Stimulated activated naive CD4-positive, alpha-beta T cell treated with Interleukin-2 at 50 U/mL for 16 hours (primary cell): ENCODE measurements around the gene ATP6V1B1.

Source experiments
- DNase-seq: peaks from one replicate; lab custom pipeline; 2025; lab: John Stamatoyannopoulos, UW

Gene ATP6V1B1

DNA sequence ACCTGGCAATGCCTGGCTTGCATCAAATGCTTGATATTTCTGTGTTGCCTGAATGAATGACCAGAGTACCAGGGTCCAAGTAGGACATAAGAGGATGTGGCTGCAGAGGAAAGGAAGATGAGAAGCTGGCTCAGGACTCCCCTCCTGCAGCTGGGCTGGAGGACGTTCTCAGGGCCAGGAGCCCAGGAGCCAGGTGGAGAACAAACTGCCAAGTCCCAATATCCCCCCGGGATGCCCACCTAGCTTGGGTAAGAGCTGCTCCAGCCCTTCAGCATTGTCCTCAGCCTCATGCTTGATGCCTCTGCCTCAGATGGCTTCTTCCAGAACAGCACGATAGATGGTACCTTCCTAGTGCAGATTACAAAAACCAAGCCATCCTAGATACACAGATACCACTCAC is 8.6 kb upstream of the ATP6V1B1 start:
- DNase-seq, result no peak

DNA sequence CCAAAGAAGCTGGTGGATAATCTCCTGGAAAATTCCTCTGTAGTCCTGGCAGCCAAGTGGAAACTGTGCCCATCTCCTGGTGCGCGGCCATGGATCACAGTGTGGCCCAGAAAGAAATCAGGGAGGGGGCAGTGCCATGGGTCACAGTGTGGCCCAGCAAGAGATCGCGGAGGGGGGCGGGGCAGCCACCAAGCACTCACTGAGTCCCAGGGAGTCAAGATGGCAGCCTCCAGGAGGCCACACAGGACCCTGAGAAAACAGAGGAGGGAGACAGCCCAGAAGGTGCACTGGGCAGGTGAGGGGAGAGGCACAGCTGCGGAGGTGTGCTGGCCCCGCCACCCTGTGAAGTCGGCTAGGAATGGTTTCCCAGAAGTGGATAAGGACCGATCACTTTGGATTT is 8.1 kb upstream of the ATP6V1B1 start:
- DNase-seq, result no peak

DNA sequence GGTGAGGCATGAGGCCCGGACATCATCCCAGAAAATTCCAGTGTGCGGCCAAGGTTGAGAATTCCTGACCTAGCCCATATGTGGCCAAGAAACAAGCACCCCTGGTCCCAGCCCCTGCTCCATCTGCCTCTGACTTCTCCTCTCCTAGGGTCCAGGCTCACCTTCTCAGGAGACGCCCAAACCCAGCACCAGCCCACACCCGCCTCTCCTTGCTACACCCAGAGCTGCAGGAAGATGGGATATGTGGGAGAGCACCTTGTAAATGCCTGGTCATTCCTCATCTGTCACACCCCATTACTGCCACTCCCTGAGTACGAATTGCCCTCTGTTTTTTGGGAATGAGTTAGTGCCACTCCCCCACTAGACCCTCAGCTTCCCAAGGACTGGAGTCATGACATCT is 7.3 kb upstream of the ATP6V1B1 start:
- DNase-seq, result no peak

DNA sequence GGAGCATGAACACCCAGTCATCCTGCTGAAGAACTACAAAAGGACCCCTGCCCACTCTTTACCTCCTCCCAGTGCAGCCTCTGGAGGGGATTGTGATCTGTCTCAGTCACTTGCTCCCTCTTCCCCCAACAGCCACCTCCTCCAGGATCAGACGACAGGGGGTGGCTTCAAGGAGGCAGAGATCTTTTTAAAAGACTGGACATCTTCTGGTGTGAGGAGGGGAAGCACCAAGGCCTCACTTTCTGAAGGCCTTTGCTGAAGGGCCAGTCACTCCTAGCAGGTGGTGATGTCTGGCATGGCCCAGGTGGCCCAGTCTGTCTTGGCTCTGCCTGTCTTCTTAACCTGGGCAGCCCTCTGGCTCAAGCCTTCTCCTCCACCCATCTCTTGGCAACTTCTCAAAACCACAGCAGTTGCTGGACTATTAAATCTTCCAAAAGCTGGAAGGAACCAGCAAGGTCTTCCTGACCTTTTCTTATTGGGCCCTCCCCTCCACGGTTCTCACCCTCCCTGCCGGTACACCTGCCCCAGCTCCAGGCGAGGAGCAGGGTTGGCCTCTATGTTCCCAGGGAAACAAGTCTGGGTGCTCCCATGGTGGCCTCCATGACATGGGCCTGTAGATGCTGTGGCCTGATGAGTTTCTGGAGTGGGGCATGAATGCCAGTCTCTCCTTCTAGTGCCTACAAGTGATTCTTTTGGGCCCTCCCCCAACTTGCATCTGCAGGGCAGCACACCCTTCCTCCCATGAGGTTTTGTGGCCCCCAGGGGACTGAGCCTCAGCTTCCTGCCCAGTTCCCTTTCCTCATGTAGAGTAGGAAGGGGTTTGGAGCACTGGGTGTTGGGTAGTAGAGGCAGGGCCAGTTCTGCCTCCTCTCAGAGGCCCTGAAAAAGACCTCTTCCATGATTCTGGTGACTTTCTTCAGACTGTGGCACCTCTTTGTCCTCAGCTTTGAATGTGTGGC is 5.0 kb upstream of the ATP6V1B1 start:
- DNase-seq, result no peak

DNA sequence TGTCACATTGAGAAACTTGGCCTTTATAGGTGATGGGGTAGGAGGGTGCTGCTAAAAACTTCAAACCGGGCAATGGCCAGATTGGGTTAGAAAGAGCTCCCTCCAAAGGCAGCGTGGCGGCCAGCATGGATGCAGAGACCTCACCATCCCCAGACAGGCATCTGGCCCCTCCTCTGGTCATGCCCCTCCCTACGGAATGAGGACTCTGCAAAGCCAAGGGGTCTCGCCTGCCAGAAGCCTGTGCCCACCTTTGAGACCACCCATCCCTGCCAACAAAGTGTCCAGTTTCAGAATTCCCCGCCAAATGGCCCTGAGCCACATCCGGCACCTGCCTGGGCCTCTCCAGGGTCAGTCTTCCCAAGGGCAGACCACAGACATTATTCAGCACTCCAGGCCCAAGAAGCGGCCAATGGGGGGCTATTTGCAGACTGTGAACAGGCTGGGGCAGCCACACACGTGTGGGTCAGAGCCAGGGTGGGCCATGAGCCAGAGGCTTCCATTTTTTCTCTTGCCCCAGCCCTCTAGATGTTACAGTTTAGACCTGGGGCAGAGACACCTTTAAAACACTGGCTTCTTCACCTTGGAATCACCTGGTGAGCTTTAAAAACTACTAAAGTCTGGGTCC is 4.2 kb upstream of the ATP6V1B1 start:
- DNase-seq, result no peak

DNA sequence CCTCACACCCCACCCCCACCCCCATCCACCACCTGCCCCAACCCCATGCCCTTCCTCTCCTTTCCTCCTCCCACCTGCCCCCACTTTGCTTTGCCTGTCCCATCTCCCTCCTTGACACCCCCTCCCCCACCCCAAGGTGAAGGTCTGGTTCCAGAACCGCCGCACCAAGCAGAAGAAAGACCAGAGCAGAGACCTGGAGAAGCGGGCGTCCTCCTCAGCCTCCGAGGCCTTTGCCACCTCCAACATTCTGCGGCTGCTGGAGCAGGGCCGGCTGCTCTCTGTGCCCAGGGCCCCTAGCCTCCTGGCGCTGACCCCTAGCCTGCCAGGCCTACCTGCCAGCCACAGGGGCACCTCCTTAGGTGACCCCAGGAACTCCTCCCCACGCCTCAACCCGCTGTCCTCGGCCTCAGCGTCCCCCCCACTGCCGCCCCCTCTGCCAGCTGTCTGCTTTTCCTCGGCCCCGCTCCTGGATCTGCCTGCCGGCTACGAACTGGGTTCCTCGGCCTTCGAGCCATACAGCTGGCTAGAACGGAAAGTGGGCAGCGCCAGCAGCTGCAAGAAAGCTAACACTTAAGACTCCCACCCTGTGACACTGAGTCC is 3.0 kb upstream of the ATP6V1B1 start:
- no peak for DNase-seq

DNA sequence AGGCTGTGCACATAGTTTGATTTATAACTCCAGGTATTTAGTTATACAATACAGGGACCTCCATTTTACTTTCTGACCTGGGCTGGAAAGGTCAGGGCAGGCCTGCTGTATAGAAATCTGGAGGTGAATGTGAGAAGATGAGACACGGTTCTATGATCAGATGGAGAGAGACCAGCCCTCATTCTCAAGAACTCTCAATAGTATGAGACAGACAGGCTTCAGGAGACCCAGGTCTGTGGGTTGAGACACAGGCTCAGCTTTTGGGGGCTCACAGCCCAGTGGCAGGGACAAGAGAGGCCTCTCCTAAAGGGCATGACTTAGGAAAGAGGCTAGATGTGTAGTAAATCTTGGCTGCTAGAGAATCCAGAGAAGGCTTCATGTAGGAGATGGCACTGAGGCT is 719 bp upstream of the ATP6V1B1 start:
- no peak for DNase-seq

DNA sequence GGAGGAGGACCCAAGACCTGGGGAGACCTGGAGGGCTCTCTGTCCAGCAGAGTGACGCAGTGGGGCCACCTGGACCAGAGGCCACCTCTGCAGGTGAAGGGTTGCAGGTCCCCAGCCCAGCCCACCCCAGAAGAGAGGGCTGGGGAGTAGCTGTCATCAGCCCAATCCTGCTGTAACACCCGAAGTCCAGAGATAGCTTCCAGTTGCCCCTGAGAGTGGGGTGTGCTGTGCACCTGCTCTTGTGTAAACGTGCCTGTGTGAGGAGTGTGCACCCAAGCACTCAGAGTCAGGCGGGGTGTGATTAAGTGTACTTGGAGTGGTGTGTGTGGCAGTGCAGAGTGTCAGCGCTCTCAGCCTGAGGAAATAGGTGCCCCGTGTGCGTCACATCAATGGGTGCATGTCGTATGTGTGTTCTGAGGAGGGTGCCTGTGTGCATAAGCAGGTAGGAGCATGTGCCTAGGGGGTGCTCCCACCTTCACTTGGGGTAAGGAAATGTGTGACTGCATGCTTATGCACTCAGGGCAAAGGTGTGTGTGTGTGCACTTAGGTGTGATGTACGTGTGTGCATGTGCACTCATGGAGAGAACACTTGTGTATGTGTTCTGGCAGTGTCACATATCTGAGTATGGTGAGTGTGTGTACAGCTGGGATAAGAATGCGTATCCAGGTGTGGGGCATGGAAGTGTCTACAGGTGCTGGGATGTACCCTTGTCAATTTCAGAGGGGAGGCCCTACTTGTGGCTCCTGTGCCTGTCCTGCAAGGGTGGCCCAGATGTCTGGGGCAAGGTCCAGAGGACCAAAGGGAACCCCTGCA is 672 bp downstream of the ATP6V1B1 start:
- DNase-seq, result no peak

DNA sequence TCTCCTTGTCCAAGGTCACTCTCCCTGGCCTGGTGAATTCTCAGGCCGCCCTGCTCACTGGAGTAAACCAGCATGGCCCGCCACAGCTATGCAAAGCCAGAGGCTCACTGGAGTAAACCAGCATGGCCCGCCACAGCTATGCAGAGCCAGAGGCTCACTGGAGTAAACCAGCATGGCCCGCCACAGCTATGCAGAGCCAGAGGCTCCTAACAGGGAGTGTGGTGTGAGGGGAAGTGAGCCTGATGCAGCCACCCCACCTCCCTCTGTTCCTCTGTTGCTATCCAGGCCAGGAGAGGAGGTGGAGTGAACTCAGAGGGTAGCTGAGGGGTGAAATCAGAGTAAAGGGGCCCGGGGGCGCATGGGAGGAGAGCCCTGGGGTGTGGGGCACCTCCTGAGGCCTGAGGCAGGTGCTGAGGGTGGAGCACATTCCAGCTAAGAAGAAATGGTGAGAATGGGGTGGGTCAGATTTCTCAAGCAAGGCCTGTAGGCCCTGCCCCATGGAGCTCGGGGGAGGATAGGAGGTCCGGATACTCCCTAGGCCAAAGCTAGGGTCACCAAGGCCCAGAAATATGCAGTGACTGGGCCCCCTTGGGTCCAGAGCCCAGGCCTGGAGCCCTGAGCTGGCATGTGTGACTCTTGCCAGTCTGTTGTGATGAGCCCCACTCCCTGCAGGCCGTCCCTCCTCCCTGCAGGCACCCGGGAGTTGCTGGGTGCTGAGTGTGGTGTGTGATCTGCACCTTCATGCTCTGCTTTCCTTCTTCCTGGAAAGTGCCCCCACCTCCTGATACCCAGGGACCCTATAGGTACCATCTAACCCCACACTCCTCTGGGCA is 1.5 kb downstream of the ATP6V1B1 start:
- no peak for DNase-seq

DNA sequence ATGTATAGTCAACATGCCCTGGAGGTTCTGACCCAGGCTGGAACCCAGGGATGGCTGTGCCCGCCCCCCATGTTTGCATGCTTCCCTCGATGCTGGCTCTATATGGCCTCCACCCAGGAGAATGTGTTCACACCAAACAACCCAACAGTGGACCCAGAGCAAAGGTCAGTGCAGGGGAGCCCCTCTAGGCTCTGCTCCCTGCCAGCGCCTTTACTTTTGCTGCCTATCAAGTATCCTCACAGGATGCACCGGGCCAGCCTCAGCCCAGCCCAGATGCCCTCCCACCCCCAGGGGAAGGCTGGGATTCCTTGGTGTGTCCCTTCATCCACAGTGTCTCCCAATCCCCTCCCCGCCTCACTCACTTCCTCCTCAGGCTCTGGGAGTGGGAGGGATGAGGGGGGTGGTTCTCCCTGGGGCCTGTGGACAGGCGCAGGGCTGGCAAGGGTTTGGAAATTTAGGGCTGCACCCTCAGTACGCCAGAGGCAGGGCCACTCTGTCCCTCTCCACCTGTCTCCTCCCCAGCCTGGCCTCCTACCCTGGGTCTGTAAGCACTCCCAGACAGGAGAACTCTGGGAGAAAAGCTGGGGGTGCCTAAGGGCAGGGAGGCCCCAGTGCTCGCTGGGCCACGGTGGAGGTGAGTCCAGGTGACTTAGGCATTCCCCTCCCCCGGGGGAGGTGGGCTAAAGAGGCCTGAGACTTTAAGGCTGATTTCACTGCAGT is 2.3 kb downstream of the ATP6V1B1 start:
- no peak for DNase-seq

DNA sequence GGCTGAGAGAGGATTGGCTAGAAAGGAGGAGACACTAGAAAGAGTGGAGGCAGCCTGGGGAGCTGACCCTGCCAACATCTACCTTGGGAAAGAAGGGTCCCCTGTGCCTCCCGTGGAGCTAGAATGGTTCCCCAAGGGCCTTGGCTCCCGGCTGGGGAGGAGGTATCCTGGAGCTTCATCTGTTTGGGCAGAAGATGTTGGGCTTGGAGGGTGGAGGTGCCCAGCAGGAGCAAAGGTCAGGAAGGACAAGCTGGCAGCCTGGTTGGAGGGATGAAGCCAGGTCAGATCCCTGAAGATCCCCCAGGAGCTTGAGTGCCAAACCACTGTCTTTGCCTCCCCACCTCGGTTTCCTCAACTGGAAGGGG is 2.9 kb downstream of the ATP6V1B1 start:
- DNase-seq, result no peak

DNA sequence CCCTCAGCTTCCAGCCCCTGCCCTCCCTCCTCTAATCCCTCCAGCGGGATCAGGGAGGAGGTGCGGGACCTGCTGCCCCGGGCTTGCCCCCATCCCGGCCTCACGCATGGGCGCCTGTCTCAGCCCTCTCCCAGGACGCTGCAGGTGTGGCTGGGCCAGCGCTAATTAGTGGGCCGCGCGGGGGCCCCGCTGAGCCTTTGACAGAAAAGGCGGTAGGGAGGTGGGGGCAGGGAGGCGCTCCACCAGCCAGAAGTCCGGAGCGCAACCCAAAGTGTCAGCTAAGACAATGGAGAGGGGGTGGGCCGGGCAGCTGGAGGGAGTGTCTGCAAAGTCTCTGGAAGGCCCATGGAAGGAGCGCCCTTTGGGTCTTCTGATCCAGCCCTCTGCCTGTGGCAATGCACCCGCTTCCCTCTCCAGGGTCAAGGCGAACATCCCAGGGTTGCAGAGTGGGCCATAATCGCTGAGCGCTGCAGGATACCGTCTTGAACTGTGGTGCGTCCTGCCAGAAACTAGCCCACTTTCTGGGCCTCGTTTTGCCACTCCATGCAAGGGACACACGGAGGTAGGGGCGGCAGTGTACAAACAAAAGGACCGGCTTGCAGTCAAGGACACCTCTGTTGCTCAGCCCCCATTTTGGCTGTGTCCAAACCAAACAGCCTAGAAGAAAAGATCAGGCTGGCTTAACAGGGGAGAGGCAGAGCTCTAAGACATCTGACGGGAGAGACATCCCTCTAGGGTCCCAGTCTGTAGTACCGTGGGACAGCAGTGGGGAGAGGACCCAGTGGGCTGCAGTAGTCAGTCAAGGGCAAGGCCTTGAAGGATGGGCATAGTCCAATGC is 3.5 kb downstream of the ATP6V1B1 start:
- no peak for DNase-seq

DNA sequence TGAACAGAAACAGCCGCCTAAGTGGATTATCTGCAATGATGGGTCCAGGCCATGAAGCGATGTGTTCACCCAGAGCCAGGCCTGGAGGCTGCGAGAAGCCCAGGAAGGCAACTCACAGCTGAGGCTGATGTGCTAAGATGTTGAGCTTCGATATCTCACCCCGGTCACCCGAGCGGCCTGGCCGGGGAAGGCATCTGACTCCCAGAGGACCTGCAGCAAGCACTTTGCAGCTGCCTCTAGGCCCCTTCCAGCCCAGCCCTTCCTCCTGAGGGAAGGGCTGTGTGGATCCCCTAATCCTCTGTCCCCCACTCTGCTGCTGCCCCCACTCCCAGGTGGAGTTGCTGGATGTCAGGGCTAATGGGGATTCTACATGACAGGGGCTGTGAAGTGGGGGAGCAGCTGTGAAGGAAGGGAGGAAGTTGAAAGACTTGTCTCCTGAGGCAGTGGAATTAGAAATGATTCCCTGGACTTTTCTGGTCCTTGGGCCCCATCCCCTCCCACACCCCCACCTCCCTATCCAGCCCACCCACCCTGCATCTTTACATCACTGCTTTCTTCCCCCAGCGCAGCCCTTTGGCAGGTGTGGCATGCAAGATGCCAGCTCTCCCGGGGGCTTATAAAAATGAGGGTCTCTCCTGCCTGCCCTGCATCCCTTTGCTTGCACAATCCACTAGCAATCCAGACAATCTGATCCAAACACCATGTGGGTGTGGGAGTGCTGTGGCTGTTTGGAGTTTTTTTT is 4.3 kb downstream of the ATP6V1B1 start:
- no peak for DNase-seq

DNA sequence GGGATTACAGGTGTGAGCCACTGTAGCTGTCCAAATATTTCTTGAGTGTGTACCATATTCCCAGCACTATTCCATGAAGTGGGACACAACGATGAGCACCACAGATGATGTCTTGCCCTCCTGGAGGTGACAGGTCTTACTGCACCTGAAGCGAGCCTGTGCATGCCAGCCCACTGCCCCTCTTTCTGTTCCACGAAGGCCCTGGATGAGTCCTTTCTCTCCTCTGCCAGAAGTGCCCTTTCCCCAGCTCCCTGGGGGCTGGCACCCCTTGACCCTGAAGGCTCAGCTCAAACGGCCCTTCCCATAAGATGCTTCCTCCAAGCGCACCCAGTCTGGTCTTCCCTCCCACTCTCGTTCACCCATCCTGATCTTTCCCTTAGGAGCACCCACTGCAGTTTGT is 5.5 kb downstream of the ATP6V1B1 start:
- DNase-seq, result no peak

DNA sequence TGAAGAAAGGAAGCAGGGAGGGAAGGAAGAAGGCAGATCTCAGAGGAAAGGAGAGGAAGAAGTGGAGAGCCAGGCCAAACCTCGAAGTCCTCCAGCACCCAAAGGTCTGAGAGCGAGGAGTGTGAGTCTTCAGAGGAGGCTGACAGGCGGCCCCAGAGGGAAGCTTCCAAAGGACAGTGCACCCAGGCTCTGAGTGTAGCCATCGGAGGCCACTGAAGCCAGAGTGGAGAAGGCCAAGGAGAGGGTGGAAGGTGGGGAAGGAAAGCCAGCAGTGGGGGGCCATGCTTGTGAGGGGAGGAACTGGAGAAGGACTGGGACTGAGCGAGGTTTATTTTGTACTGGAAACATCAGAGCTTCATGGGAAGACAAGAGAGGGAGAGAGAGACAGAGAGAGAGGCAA is 6.0 kb downstream of the ATP6V1B1 start:
- no peak for DNase-seq

DNA sequence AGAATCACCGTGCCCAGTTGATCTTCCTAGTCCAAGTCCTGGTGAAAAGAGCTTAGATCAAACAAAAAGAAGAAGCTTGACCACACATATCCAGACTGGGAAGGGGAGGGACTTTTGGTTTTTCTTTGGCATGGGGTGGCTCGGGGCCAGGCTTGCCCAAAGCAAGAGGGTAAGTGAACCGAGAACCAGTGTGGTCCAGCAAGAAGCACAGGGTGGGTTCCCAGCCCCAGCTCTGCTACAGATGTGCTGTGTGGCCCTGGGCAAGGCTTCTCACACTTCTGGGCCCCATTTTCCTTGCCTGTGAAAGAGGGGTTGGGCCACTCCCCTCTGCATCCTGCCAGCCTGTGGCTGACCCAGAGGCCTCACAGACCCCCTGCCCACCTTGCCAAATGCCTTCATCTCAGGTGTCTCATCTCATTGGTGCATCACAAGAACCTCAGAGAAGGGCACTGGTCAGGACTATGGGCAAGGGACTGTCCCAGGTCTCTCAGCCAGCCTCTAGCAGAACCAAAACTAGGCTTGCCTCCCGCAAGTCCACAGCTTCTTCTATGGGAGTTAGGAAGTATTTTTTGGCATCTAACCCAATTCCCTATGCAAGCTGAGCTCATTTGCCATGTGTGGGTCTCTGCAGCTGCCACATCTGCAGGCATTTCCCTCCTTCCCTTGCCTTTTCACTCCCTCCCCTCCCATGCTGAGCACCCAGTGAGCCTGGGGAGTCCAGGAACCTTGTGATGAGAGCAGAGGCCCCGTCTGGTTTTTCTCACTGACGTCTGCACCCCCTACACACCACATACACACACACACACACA is 6.9 kb downstream of the ATP6V1B1 start:
- DNase-seq, result no peak

DNA sequence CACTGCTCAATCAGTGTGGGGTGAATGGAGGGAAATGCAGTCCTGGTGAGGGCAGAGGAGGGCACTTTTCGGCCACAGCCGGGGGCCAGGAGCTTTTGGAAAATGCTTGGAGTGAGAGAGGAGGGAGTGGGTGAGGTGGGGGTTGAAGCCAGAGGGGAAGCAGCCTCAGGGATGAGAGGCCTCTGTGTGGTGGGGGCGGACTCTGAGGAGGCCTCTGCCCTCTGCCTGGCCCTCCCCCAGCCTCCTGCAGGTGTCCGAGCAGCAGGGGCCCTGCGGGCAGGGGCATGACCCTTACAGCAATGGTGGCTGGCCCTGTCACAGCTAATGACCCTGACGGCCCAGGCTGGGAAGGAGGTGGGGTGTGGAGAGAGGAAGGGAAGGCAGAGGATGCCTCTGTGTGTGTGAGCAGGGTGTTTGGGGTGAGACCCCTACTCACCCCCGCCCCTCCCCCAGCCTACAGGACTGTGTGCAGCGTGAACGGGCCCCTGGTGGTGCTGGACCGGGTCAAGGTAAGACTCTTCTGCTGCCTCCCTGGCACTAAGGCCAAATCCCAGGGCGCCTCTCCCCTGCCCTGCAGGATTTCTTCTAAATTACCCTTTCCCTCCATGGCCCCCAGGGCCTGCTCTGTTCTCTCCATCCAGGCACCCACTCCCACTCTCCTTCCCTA is 7.6 kb downstream of the ATP6V1B1 start:
- DNase-seq, result no peak
